Glutamatergic neuron (in vitro differentiated cells): ENCODE results near the gene VPS29. TPM values are rescaled to one million over a fixed set of nuclear protein-coding genes. Genes with fewer than 3 reads are reported as not detected.
"Not testable (repeated sequence)": the region's sequence is repeated elsewhere in the genome, so short reads cannot be mapped to it uniquely, and the experiment has no call there.

Source experiments
- DNase-seq: peaks from one replicate; pipeline ENCODE4 v3.0.0; 2022
- H3K27ac Mint-ChIP-seq: one replicate; pipeline ENCODE4 v1.8.0; 2020; ENCODE audit warnings: mild to moderate bottlenecking, mixed read lengths, inconsistent platforms; ENCODE audit not compliant: unreplicated experiment
- H3K27me3 Mint-ChIP-seq: one replicate; pipeline ENCODE4 v1.8.0; 2020; ENCODE audit warnings: mild to moderate bottlenecking, moderate library complexity, mixed read lengths, inconsistent platforms; ENCODE audit not compliant: unreplicated experiment
- H3K36me3 Mint-ChIP-seq: one replicate; pipeline ENCODE4 v1.8.0; 2020; ENCODE audit warnings: mild to moderate bottlenecking, mixed read lengths, inconsistent platforms; ENCODE audit not compliant: unreplicated experiment
- H3K4me1 Mint-ChIP-seq: one replicate; pipeline ENCODE4 v1.8.0; 2020; ENCODE audit warnings: mild to moderate bottlenecking, low read depth, mixed read lengths, inconsistent platforms; ENCODE audit not compliant: unreplicated experiment
- H3K4me3 Mint-ChIP-seq: one replicate; pipeline ENCODE4 v1.8.0; 2020; ENCODE audit warnings: mild to moderate bottlenecking, mixed read lengths, inconsistent platforms; ENCODE audit not compliant: unreplicated experiment
- H3K9me3 Mint-ChIP-seq: one replicate; pipeline ENCODE4 v1.8.0; 2020; ENCODE audit warnings: mild to moderate bottlenecking, moderate library complexity, mixed read lengths, inconsistent platforms; ENCODE audit not compliant: unreplicated experiment
- CTCF ChIP-seq: fragments of 200-600 bp; sonication (generic); IDR thresholded peaks from one replicate; pipeline ENCODE4 v1.5.0; 2021; ENCODE audit not compliant: partially characterized antibody, unreplicated experiment
- total RNA-seq: library from RNA; stranded (reverse); fragmentation: NEBNext Ultra II Directional; extraction: Animal tissue kit (Norgen Biotek cat#: 25700); gene quantifications from one replicate; pipeline ENCODE4 v1.2.1, GENCODE V29; 2021; ENCODE audit not compliant: unreplicated experiment

Gene VPS29
- total RNA-seq, 1 donor from 2014 or later = 94.6 TPM

DNA sequence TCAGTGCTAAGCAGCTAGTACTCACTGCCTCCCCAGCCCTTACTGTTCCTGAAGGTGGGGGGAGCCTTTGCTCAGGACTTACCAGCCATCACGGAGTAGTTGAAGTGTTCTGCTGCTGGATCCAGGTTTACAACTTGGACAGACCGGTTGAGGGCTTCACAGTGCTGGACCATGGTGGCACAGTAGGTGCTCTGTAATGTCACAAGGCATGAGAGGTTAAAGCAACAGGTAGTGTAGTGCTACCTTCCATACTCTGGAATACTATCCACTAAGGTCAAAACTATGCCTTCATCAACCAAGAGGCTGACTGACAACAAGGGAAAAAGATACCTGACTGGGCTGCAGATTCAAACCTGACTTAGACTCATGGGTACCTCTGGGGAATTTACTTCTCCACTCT lies 36.9 kb downstream of the VPS29 start:
- H3K4me3 Mint-ChIP-seq = no peak overlapping the region
- peaks cover 9% of the 10 kb centered on the region for H3K27me3 Mint-ChIP-seq
- no peak for TF ChIP-seq CTCF
- H3K27ac Mint-ChIP-seq = no peak overlapping the region
- H3K4me1 Mint-ChIP-seq = peaks cover 10% of the 10 kb centered on the region
- peaks cover 10% of the 10 kb centered on the region for H3K9me3 Mint-ChIP-seq
- H3K36me3 Mint-ChIP-seq = no peaks in the 10 kb centered on the region
- DNase-seq = no peak

- not testable (repeated sequence) for H3K27me3 Mint-ChIP-seq, H3K27ac Mint-ChIP-seq, H3K4me3 Mint-ChIP-seq, H3K9me3 Mint-ChIP-seq, DNase-seq, H3K4me1 Mint-ChIP-seq, H3K36me3 Mint-ChIP-seq
Observed at GRCh38 chr12:110461189-110461588, 40.7 kb downstream of the VPS29 start.

DNA sequence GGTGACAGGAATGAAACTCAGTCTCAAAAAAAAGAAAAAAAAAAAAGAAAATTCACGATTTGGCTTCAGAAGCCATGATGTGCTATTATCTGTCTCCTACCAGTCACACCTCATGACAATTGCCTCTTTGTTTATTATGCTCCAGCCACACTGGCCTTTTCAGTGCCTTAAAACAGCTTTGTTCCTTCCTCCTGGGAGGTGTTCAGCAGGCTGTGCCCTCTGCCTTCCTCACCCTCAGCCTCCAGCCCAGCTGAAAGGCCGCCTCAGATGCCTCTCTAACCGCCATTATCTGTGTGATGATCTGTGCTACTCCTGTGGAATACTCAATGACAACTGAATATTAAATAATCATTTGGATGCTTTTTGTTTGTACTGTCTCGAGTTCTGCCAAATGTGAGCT lies 43.2 kb downstream of the VPS29 start:
- Mint-ChIP-seq H3K27ac (no peak overlapping the region), H3K9me3 (no peaks in the 10 kb centered on the region), H3K4me3 (no peak overlapping the region), H3K4me1 (no peaks in the 10 kb centered on the region), H3K36me3 (no peaks in the 10 kb centered on the region), H3K27me3 (peaks cover 2% of the 10 kb centered on the region)
- DNase-seq = no peak
- TF ChIP-seq CTCF = no peak

DNA sequence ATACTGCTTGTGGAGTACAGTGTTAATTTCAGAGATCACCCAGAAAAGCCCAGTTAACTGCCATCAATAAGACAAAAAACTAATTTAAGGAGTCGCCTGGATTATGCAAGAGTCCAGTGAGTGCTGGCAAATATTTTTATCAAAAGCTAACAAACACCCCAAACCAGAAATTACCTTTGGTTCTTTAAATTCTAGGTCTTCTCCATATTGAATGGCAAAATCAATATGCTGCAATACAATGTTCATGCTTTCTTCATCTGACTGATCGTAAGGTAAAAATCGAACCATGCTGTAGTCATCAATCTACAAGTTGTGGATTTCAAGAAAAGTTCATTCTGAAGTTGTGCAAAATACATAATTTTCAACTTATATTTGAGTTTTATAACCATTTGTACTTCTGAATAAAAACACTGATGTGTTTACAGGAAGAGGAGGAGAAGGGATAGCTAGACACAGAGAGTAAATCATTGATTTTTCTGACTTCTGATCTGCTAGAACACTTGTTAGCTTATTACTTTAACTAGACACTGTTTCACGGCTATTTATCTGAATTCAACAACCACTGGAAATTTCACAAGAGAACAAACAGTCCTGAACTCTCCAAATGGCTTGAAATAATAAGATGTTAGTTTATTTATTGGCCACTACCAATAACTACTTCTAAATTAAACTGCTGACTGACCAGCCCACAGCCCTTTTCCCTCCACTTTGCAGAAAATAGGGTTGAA lies 48.2 kb downstream of the VPS29 start:
- TF ChIP-seq CTCF = no peak
- Mint-ChIP-seq H3K9me3 (peaks cover 7% of the 10 kb centered on the region), H3K4me3 (no peak overlapping the region), H3K27me3 (peaks cover under 1% of the 10 kb centered on the region), H3K36me3 (no peaks in the 10 kb centered on the region), H3K4me1 (peaks cover 3% of the 10 kb centered on the region), H3K27ac (no peak overlapping the region)
- DNase-seq = no peak

- peaks cover 3% of the 10 kb centered on the region for H3K4me1 Mint-ChIP-seq
- H3K36me3 Mint-ChIP-seq = no peaks in the 10 kb centered on the region
- H3K4me3 Mint-ChIP-seq = peak overlapping the region; percentile 38
- H3K27ac Mint-ChIP-seq = no peak overlapping the region
- H3K9me3 Mint-ChIP-seq = peaks cover 7% of the 10 kb centered on the region
- no peak for TF ChIP-seq CTCF
- no peaks in the 10 kb centered on the region for H3K27me3 Mint-ChIP-seq
- no peak for DNase-seq
Observed at GRCh38 chr12:110451263-110451662, 50.6 kb downstream of the VPS29 start.
